IMR-90 (cell line): ENCODE results near the gene STK31. TPM values are rescaled to one million over a fixed set of nuclear protein-coding genes. Genes with fewer than 3 reads are reported as not detected.

ENCODE experiments used
- ATAC-seq: fragments of 200-7000 bp; cut with Tn5 transposase; 2 replicates; pipeline ENCODE4 v1.9.1; 2020; ENCODE audit warnings: low read depth, mild to moderate bottlenecking, moderate library complexity
- BruUV-seq: library from RNA; stranded (reverse); fragments of 400-500 nt; replicated peaks from 2 replicates; lab custom pipeline; 2021; lab: Mats Ljungman, UMichigan
- CTCF ChIA-PET: fragments of 300-600 bp; formaldehyde crosslinking; extraction: SDS; loops from one replicate; lab custom pipeline; 2021; ENCODE audit warnings: antibody characterized with exemption; lab: Yijun Ruan, JAX
- POLR2A ChIA-PET: fragments of 300-600 bp; sonication (Branson Sonifier 250); formaldehyde crosslinking; loops from one replicate; lab custom pipeline; 2022; ENCODE audit warnings: antibody characterized with exemption; ENCODE audit not compliant: unreplicated experiment; lab: Charles Lee
- DNase-seq: peaks from one replicate; pipeline ENCODE4 v3.0.0; 2013
- H2AFZ ChIP-seq: replicated peaks from 2 replicates; pipeline ENCODE3; 2013; ENCODE audit warnings: low read length, mild to moderate bottlenecking; ENCODE audit not compliant: poor library complexity
- H2AK5ac ChIP-seq: 2 replicates; pipeline ENCODE4 v1.6.1; 2013; ENCODE audit warnings: low read depth, low read length, inconsistent platforms
- H2AK9ac ChIP-seq: replicated peaks from 2 replicates; pipeline ENCODE3; 2013; ENCODE audit warnings: mild to moderate bottlenecking, low read depth, low read length, moderate library complexity; ENCODE audit not compliant: poor library complexity
- H2BK120ac ChIP-seq: 2 replicates; pipeline ENCODE4 v1.6.1; 2013; ENCODE audit warnings: low read depth, low read length, inconsistent platforms
- H2BK15ac ChIP-seq: 3 replicates; pipeline ENCODE4 v1.6.1; 2013; ENCODE audit warnings: low read depth, low read length, inconsistent platforms
- H2BK20ac ChIP-seq: 2 replicates; pipeline ENCODE4 v1.6.1; 2013; ENCODE audit warnings: low read depth, mild to moderate bottlenecking, inconsistent platforms, low read length, moderate library complexity
- H2BK5ac ChIP-seq: 2 replicates; pipeline ENCODE4 v1.6.1; 2013; ENCODE audit warnings: mild to moderate bottlenecking, low read depth, low read length, inconsistent platforms; ENCODE audit not compliant: poor library complexity, severe bottlenecking
- H3K14ac ChIP-seq: replicated peaks from 2 replicates; pipeline ENCODE4 v1.6.1; 2013; ENCODE audit warnings: low read depth, low read length, inconsistent platforms
- H3K18ac ChIP-seq: 2 replicates; pipeline ENCODE4 v1.6.1; 2013; ENCODE audit warnings: low read depth, low read length, control low read depth
- H3K23ac ChIP-seq: 2 replicates; pipeline ENCODE4 v1.6.1; 2013; ENCODE audit warnings: low read depth, low read length, inconsistent platforms
- H3K27ac ChIP-seq: 2 replicates; pipeline ENCODE4 v1.5.1; 2013; ENCODE audit warnings: mild to moderate bottlenecking, control low read depth, low read length; ENCODE audit not compliant: insufficient read depth
- H3K27me3 ChIP-seq: 2 replicates; pipeline ENCODE4 v1.6.1; 2013; ENCODE audit warnings: low read length; ENCODE audit not compliant: control insufficient read depth, insufficient read depth
- H3K36me3 ChIP-seq: 2 replicates; pipeline ENCODE4 v1.6.1; 2013; ENCODE audit warnings: low read length, mixed read lengths; ENCODE audit not compliant: control insufficient read depth, insufficient read depth
- H3K4ac ChIP-seq: 2 replicates; pipeline ENCODE4 v1.6.1; 2013; ENCODE audit warnings: low read depth, low read length, inconsistent platforms
- H3K4me1 ChIP-seq: 2 replicates; pipeline ENCODE4 v1.6.1; 2013; ENCODE audit warnings: low read length, mixed read lengths; ENCODE audit not compliant: control insufficient read depth, insufficient read depth
- H3K4me2 ChIP-seq: 2 replicates; pipeline ENCODE4 v1.6.1; 2013; ENCODE audit warnings: low read depth, mild to moderate bottlenecking, control low read depth, low read length, moderate library complexity
- H3K4me3 ChIP-seq: 2 replicates; pipeline ENCODE4 v1.5.1; 2013; ENCODE audit warnings: low read depth, mild to moderate bottlenecking, control low read depth, low read length, moderate library complexity; ENCODE audit not compliant: insufficient read depth
- H3K56ac ChIP-seq: 2 replicates; pipeline ENCODE4 v1.6.1; 2013; ENCODE audit warnings: low read length, inconsistent platforms; ENCODE audit not compliant: insufficient read depth; ENCODE audit errors: extremely low read depth
- H3K79me1 ChIP-seq, 2 experiments: 2 replicates each; pipeline ENCODE4 v1.6.1; 2013; ENCODE audit warnings: low read length in 2 of 2, inconsistent platforms in 1 of 2, low read depth in 1 of 2
- H3K9ac ChIP-seq: 2 replicates; pipeline ENCODE4 v1.6.1; 2013; ENCODE audit warnings: low read depth, low read length, control low read depth
- H3K9me1 ChIP-seq: 2 replicates; pipeline ENCODE4 v1.6.1; 2013; ENCODE audit warnings: low read length, inconsistent platforms; ENCODE audit not compliant: insufficient read depth
- H3K9me3 ChIP-seq: 2 replicates; pipeline ENCODE4 v1.6.1; 2013; ENCODE audit warnings: low read length; ENCODE audit not compliant: control insufficient read depth, insufficient read depth
- H4K20me1 ChIP-seq: 2 replicates; pipeline ENCODE4 v1.6.1; 2013; ENCODE audit warnings: low read length, inconsistent platforms; ENCODE audit not compliant: insufficient read depth
- H4K5ac ChIP-seq: 2 replicates; pipeline ENCODE4 v1.6.1; 2013; ENCODE audit warnings: mild to moderate bottlenecking, low read depth, low read length, control low read depth
- H4K8ac ChIP-seq, 2 experiments: 2 replicates each; pipeline ENCODE4 v1.6.1; 2013; ENCODE audit warnings: low read depth in 2 of 2, low read length in 2 of 2, control low read depth in 1 of 2, inconsistent platforms in 1 of 2
- H4K91ac ChIP-seq: 2 replicates; pipeline ENCODE4 v1.6.1; 2013; ENCODE audit warnings: low read depth, low read length, inconsistent platforms; ENCODE audit not compliant: insufficient read depth
- BHLHE40 ChIP-seq: fragments of 150-350 bp; IDR thresholded peaks from 2 replicates; pipeline ENCODE4 v1.6.1; 2016; ENCODE audit warnings: mild to moderate bottlenecking, low read depth, low read length
- CEBPB ChIP-seq: IDR thresholded peaks from 2 replicates; pipeline ENCODE4 v1.6.1; 2012; ENCODE audit warnings: low read depth, low read length, improper control_type of control experiment
- CHD1 ChIP-seq: IDR thresholded peaks from 2 replicates; pipeline ENCODE4 v1.6.1; 2012; ENCODE audit warnings: low read depth, low read length, improper control_type of control experiment
- FOS ChIP-seq: fragments of 150-350 bp; IDR thresholded peaks from 2 replicates; pipeline ENCODE4 v1.6.1; 2016; ENCODE audit warnings: low read depth, low read length
- MAFK ChIP-seq: IDR thresholded peaks from 2 replicates; pipeline ENCODE4 v1.6.1; 2012; ENCODE audit warnings: low read depth, low read length, improper control_type of control experiment
- MAZ ChIP-seq: IDR thresholded peaks from 2 replicates; pipeline ENCODE4 v1.6.1; 2012; ENCODE audit warnings: low read depth, mild to moderate bottlenecking, low read length, improper control_type of control experiment, moderate library complexity, borderline replicate concordance
- MXI1 ChIP-seq: IDR thresholded peaks from 2 replicates; pipeline ENCODE4 v1.6.1; 2012; ENCODE audit warnings: low read depth, mild to moderate bottlenecking, low read length, moderate library complexity, borderline replicate concordance
- NFE2L2 ChIP-seq: fragments of 150-350 bp; IDR thresholded peaks from 2 replicates; pipeline ENCODE4 v1.6.1; 2016; ENCODE audit warnings: low read depth, mild to moderate bottlenecking, low read length
- RAD21 ChIP-seq: IDR thresholded peaks from 2 replicates; pipeline ENCODE4 v1.6.1; 2012; ENCODE audit warnings: low read length, improper control_type of control experiment
- RCOR1 ChIP-seq: IDR thresholded peaks from 2 replicates; pipeline ENCODE4 v1.6.1; 2012; ENCODE audit warnings: mild to moderate bottlenecking, low read length, improper control_type of control experiment; ENCODE audit not compliant: insufficient replicate concordance
- RFX5 ChIP-seq: IDR thresholded peaks from 2 replicates; pipeline ENCODE4 v1.8.0; 2012; ENCODE audit warnings: low read depth, mild to moderate bottlenecking, low read length, moderate library complexity
- SMC3 ChIP-seq: fragments of 150-350 bp; IDR thresholded peaks from 2 replicates; pipeline ENCODE4 v1.6.1; 2016; ENCODE audit warnings: low read depth, mild to moderate bottlenecking, antibody characterized with exemption, low read length, moderate library complexity
- WGBS, 2 experiments: methylation state at CpG; one replicate each; pipeline versions ENCODE4 v1.1.5 to v1.1.7; 2013; ENCODE audit warnings: missing lambda C conversion rate in 2 of 2; ENCODE audit not compliant: insufficient read length in 1 of 2; ENCODE audit errors: extremely low coverage in 2 of 2; 5-methylcytosine and 5-hydroxymethylcytosine counted together
- dilution Hi-C: fragments of 300-500 bp; cut with HindIII; formaldehyde crosslinking; loops from one replicate; pipeline ENCODE4 v1.14.3; 2018; ENCODE audit warnings: low sequenced_read_pairs; ENCODE audit not compliant: unreplicated experiment
- in situ Hi-C: fragments of 300-500 bp; cut with MboI; formaldehyde crosslinking; loops from 3 replicates; pipeline ENCODE4 v1.14.3; 2019; ENCODE audit warnings: low sequenced_read_pairs, inconsistent platforms, mixed read lengths
- intact Hi-C: fragments of 100-400 bp; cut with micrococcal nuclease; formaldehyde crosslinking; loops from 2 replicates; pipeline ENCODE4 v1.10.0; 2022
- polyA plus RNA-seq, 3 experiments: library from polyadenylated mRNA; depleted of rRNA; stranded (reverse); fragments of >200 nt; gene quantifications; 2 replicates each; pipeline ENCODE4 v1.2.3, GENCODE V29; 2012; ENCODE audit warnings: low replicate concordance in 1 of 3
- total RNA-seq: library from RNA; depleted of rRNA; stranded (reverse); fragments of >200 nt; gene quantifications from 2 replicates; pipeline ENCODE4 v1.2.3, GENCODE V29; 2012
- TF ChIP-seq, protein P1 (sequence below): fragments of 150-350 bp; IDR thresholded peaks from 2 replicates; pipeline ENCODE4 v1.6.1; 2016; ENCODE audit warnings: low read depth, mild to moderate bottlenecking, low read length, moderate library complexity, borderline replicate concordance
- TF ChIP-seq, protein P2 (sequence below): fragments of 150-350 bp; IDR thresholded peaks from 2 replicates; pipeline ENCODE4 v1.6.1; 2017; ENCODE audit warnings: mild to moderate bottlenecking, antibody characterized with exemption, low read length, low read depth

STK31 gene
- total and polyA plus RNA-seq, 2 of the 4 experiments (the other 2 are of a cell fraction), result not detected

DNA sequence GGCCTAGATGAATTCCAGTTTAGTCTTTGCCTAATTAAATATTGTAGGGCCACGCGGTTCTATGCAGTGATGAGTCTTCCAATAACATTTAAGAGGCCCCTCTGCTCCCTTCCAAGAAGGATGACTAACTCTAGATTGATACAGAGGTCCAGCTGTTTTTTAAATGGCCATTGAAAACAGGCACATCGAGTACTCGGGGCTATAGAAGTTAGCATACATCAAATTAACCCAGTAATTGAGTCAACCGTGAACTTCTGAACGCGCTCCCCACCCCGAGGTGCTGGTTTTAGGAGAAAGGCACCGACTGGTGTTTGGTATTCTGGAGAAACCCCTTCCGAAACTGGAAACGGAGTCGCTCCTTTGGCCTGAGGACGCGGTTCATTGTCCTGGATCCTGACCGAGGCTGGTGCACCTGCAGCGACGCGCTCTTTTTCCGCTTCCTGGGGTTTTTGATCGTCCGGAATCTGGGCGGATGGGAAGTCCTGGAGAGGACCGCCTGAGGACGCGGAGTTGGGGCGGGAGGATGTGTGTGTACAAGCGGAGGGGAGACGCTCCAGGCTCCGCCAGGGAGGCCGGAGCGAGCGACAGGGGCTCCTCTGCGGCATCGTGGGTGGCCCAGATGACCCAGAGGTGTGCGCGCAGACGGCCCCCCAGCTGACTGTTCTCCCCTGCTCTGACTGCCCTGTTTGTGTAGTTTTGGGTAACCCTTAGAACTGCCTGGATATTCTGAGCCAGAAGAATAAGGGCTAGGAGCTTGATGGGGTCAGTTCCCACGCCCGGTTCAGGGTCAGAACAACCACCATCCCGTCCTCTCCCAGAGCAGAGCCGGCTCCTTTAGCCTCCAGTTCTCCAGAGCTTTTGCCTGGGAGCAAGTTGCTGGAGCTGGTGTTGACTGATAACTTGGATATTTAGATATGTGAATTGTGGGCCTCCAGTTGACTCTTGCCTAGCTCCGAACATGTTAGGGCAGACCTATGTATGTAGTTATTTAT, 29.3 kb upstream of the STK31 start:
- Histone ChIP-seq H3K4me3 (peak overlapping the region; percentile 59), H2BK20ac (no peak overlapping the region), H4K8ac (no peak overlapping the region), H4K91ac (no peak overlapping the region), H3K4me1 (no peaks in the 10 kb centered on the region), H3K56ac (no peak overlapping the region), H3K36me3 (no peaks in the 10 kb centered on the region), H3K14ac (no peak overlapping the region), H3K4me2 (peak overlapping the region; percentile 99), H2AK5ac (no peak overlapping the region), H3K79me1 (no peaks in the 10 kb centered on the region), H3K4ac (no peak overlapping the region), H2AFZ (peak overlapping the region; percentile 91), H3K18ac (no peak overlapping the region), H3K9me1 (no peaks in the 10 kb centered on the region), H3K9ac (no peak overlapping the region), H3K9me3 (no peaks in the 10 kb centered on the region), H3K27ac (no peak overlapping the region), H4K20me1 (no peaks in the 10 kb centered on the region), H2AK9ac (no peak overlapping the region), H2BK120ac (no peak overlapping the region), H3K27me3 (no peaks in the 10 kb centered on the region), H2BK5ac (no peak overlapping the region), H3K23ac (peak overlapping the region; percentile 15; the same call in 1 of the 2 replicates), H2BK15ac (no peak overlapping the region), H4K5ac (no peak overlapping the region)
- DNase-seq, result peak; percentile 62
- 16% methylated on average over 9 of the region's 42 CpGs; no CpG with 5 or more reads in 1 of the 2 experiments for WGBS, 2 experiments
- intact Hi-C loops (loop anchor here (5.0 kb wide), 1 partner anchor 83 kb away; the partner anchor contains the start of gene CCDC126), dilution Hi-C loops (no loop called here), in situ Hi-C loops (loop anchor here (10.0 kb wide), 1 partner anchor 86 kb away; the partner anchor contains the start of gene CCDC126)
- POLR2A ChIA-PET, result no interaction called here
- BruUV-seq, result no TSS peak
- no peak for TF ChIP-seq MAFK
- TF ChIP-seq CEBPB, result no peak
- no peak for TF ChIP-seq BHLHE40
- TF ChIP-seq RAD21, result no peak
- no peak for TF ChIP-seq MAZ
- no peak for TF ChIP-seq FOS
- no peak for TF ChIP-seq SMC3
- no peak for TF ChIP-seq MXI1
- no peak for TF ChIP-seq RCOR1
- TF ChIP-seq, protein P1, sequence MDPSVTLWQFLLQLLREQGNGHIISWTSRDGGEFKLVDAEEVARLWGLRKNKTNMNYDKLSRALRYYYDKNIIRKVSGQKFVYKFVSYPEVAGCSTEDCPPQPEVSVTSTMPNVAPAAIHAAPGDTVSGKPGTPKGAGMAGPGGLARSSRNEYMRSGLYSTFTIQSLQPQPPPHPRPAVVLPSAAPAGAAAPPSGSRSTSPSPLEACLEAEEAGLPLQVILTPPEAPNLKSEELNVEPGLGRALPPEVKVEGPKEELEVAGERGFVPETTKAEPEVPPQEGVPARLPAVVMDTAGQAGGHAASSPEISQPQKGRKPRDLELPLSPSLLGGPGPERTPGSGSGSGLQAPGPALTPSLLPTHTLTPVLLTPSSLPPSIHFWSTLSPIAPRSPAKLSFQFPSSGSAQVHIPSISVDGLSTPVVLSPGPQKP, result no peak
- TF ChIP-seq NFE2L2, result no peak
- TF ChIP-seq, protein P2, sequence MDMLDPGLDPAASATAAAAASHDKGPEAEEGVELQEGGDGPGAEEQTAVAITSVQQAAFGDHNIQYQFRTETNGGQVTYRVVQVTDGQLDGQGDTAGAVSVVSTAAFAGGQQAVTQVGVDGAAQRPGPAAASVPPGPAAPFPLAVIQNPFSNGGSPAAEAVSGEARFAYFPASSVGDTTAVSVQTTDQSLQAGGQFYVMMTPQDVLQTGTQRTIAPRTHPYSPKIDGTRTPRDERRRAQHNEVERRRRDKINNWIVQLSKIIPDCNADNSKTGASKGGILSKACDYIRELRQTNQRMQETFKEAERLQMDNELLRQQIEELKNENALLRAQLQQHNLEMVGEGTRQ, result no peak
- no peak for TF ChIP-seq CHD1
- no peak for TF ChIP-seq RFX5
- ATAC-seq, result peak; percentile 76
- CTCF ChIA-PET, result interaction anchor here (0.8 to 1.6 kb wide), 2 partner anchors 10 to 16 kb away, joined by 3 to 7 read pairs; no protein-coding TSS in a partner anchor
